GM12891 (cell line): ENCODE data around the gene DIDO1.

Experiments used
- PAX5 ChIP-seq: IDR thresholded peaks from 2 replicates; pipeline ENCODE4 v1.6.1; 2011; ENCODE audit warnings: low read length, moderate library complexity, mild to moderate bottlenecking; ENCODE audit not compliant: insufficient read depth, severe bottlenecking
- POLR2A ChIP-seq: IDR thresholded peaks from 2 replicates; pipeline ENCODE4 v1.6.1; 2011; ENCODE audit warnings: low read depth, low read length, control low read depth
- POLR2AphosphoS5 ChIP-seq: IDR thresholded peaks from 2 replicates; pipeline ENCODE4 v1.6.1; 2011; ENCODE audit warnings: low read depth, low read length, control low read depth
- POU2F2 ChIP-seq: IDR thresholded peaks from 2 replicates; pipeline ENCODE4 v1.6.1; 2011; ENCODE audit warnings: low read depth, mild to moderate bottlenecking, control low read depth, low read length, moderate library complexity
- SPI1 ChIP-seq: IDR thresholded peaks from 2 replicates; pipeline ENCODE4 v1.6.1; 2011; ENCODE audit warnings: low read depth, low read length, control low read depth
- TAF1 ChIP-seq: IDR thresholded peaks from 2 replicates; pipeline ENCODE4 v1.6.1; 2011; ENCODE audit warnings: low read depth, low read length, control low read depth

DNA sequence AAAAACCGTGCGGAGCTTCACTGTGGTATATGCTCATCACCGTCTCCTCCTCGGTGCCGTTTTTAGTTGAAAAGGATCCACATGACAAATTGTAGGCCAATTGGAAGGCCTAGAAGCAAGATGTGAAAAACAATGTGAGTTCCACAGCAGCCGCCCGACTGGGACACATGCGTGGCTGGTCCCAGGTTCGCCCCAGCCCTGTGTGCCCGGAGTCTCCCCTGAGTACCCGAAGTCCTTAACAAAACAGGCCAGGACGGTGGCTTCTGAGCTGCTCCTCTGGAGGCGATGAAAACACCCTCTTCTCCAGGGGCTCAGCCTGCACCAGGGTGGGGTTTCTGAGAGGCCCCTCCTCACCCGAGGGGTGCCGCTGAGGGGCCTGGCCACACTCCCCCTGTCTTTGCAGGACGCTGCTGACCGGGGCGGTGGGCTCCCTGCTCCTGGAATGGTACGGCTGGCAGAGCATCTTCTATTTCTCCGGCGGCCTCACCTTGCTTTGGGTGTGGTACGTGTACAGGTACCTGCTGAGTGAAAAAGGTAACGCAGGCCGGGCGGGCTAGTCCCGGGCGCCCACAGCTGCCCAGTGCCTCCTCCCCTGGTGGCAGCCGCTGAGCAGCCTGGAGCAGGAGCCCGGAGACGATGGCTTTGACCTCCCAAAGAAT is 36.0 kb upstream of the DIDO1 start:
- TF ChIP-seq POLR2A = no peak
- TF ChIP-seq POLR2AphosphoS5 = no peak
- TF ChIP-seq POU2F2 = no peak
- TF ChIP-seq TAF1 = no peak
- TF ChIP-seq SPI1 = no peak
- TF ChIP-seq PAX5 = no peak
